ENCODE results near the gene RNF19B. TPM values are rescaled to one million over a fixed set of nuclear protein-coding genes. Genes with fewer than 3 reads are reported as not detected.
A peak's percentile ranks its signal among the peaks of the same experiment; 100 is the strongest.

The RNF19B gene
- total RNA-seq, 1 donor from 2014 or later: 29.7 TPM

GRCh38 chr1:32969566-32969965, 5.0 kb upstream of the RNF19B start:
- Histone ChIP-seq H3K27ac (ENCODE audit: low read depth, low read length) (no peak overlapping the region), H3K27me3 (ENCODE audit: insufficient read depth, low read length) (peaks cover 9% of the 10 kb centered on the region), H3K4me2 (ENCODE audit: low read length) (no peak overlapping the region), H3K4me3 (ENCODE audit: insufficient read depth, low read depth, low read length) (no peak overlapping the region), H3K9me3 (ENCODE audit: insufficient read depth, low read depth, low read length) (no peaks in the 10 kb centered on the region), H2AFZ (ENCODE audit: low read depth, low read length) (no peak overlapping the region), H3K9ac (ENCODE audit: low read length) (no peak overlapping the region), H3K36me3 (ENCODE audit: insufficient read depth, low read length) (no peaks in the 10 kb centered on the region), H3K79me2 (ENCODE audit: insufficient read depth, low read length) (no peaks in the 10 kb centered on the region), H3K4me1 (ENCODE audit: insufficient read depth, low read length) (peaks cover 17% of the 10 kb centered on the region), H4K20me1 (ENCODE audit: insufficient read depth, low read length) (no peaks in the 10 kb centered on the region)
- peaks cover 8% of the 10 kb centered on the region for H3K9me3 Mint-ChIP-seq (ENCODE audit: unreplicated experiment)
- H3K36me3 Mint-ChIP-seq (ENCODE audit: low read depth, unreplicated experiment): peaks cover 6% of the 10 kb centered on the region
- H3K4me3 Mint-ChIP-seq (ENCODE audit: unreplicated experiment): no peak overlapping the region
- no peak overlapping the region for H3K27ac Mint-ChIP-seq (ENCODE audit: unreplicated experiment)
- TF ChIP-seq, protein P1, sequence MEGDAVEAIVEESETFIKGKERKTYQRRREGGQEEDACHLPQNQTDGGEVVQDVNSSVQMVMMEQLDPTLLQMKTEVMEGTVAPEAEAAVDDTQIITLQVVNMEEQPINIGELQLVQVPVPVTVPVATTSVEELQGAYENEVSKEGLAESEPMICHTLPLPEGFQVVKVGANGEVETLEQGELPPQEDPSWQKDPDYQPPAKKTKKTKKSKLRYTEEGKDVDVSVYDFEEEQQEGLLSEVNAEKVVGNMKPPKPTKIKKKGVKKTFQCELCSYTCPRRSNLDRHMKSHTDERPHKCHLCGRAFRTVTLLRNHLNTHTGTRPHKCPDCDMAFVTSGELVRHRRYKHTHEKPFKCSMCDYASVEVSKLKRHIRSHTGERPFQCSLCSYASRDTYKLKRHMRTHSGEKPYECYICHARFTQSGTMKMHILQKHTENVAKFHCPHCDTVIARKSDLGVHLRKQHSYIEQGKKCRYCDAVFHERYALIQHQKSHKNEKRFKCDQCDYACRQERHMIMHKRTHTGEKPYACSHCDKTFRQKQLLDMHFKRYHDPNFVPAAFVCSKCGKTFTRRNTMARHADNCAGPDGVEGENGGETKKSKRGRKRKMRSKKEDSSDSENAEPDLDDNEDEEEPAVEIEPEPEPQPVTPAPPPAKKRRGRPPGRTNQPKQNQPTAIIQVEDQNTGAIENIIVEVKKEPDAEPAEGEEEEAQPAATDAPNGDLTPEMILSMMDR (IDR thresholded peaks at IDR 0.05; ENCODE audit: insufficient read depth, low read depth, low read length): no peak
- TF ChIP-seq EZH2 (IDR thresholded peaks at IDR 0.05; ENCODE audit: insufficient read depth, low read length): no peak
- peaks cover 28% of the 10 kb centered on the region for H3K27me3 Mint-ChIP-seq (ENCODE audit: low read depth, unreplicated experiment)
- peaks cover 10% of the 10 kb centered on the region for H3K4me1 Mint-ChIP-seq (ENCODE audit: low read depth, unreplicated experiment)
- peak; percentile 82 for DNase-seq (ENCODE audit: low read depth)
- no peak for FAIRE-seq

GRCh38 chr1:32967888-32968568, 3.4 kb upstream of the RNF19B start:
- no peak overlapping the region for H3K4me3 ChIP-seq (ENCODE audit: insufficient read depth, low read depth, low read length)
- TF ChIP-seq EZH2 (IDR thresholded peaks at IDR 0.05; ENCODE audit: insufficient read depth, low read length): no peak
- TF ChIP-seq, protein P1 (IDR thresholded peaks at IDR 0.05; ENCODE audit: insufficient read depth, low read depth, low read length): no peak
- H3K27me3 Mint-ChIP-seq (ENCODE audit: low read depth, unreplicated experiment): peaks cover 28% of the 10 kb centered on the region
- peak overlapping the region; percentile 43 for H3K27ac ChIP-seq (ENCODE audit: low read depth, low read length)
- peaks cover 18% of the 10 kb centered on the region for H3K4me1 ChIP-seq (ENCODE audit: insufficient read depth, low read length)
- H3K4me3 Mint-ChIP-seq (ENCODE audit: unreplicated experiment): no peak overlapping the region
- no peak overlapping the region for H3K9ac ChIP-seq (ENCODE audit: low read length)
- H4K20me1 ChIP-seq (ENCODE audit: insufficient read depth, low read length): peaks cover 7% of the 10 kb centered on the region
- H3K36me3 Mint-ChIP-seq (ENCODE audit: low read depth, unreplicated experiment): peaks cover 6% of the 10 kb centered on the region
- H3K79me2 ChIP-seq (ENCODE audit: insufficient read depth, low read length): peaks cover 10% of the 10 kb centered on the region
- peak overlapping the region; percentile 28 for H2AFZ ChIP-seq (ENCODE audit: low read depth, low read length)
- H3K4me2 ChIP-seq (ENCODE audit: low read length): peak overlapping the region; percentile 37
- DNase-seq (ENCODE audit: low read depth) (peak; percentile 68), FAIRE-seq (no peak)
- H3K27me3 ChIP-seq (ENCODE audit: insufficient read depth, low read length): peaks cover 9% of the 10 kb centered on the region
- H3K9me3 Mint-ChIP-seq (ENCODE audit: unreplicated experiment): peaks cover 8% of the 10 kb centered on the region
- peaks cover 10% of the 10 kb centered on the region for H3K4me1 Mint-ChIP-seq (ENCODE audit: low read depth, unreplicated experiment)
- no peaks in the 10 kb centered on the region for H3K9me3 ChIP-seq (ENCODE audit: insufficient read depth, low read depth, low read length)
- H3K27ac Mint-ChIP-seq (ENCODE audit: unreplicated experiment): no peak overlapping the region
- H3K36me3 ChIP-seq (ENCODE audit: insufficient read depth, low read length): no peaks in the 10 kb centered on the region

GRCh38 chr1:32966900-32967299, 2.3 kb upstream of the RNF19B start:
- Histone ChIP-seq H3K36me3 (ENCODE audit: insufficient read depth, low read length) (no peaks in the 10 kb centered on the region), H3K4me3 (ENCODE audit: insufficient read depth, low read depth, low read length) (no peak overlapping the region), H3K9ac (ENCODE audit: low read length) (no peak overlapping the region), H3K27ac (ENCODE audit: low read depth, low read length) (no peak overlapping the region), H3K4me1 (ENCODE audit: insufficient read depth, low read length) (peaks cover 23% of the 10 kb centered on the region), H2AFZ (ENCODE audit: low read depth, low read length) (no peak overlapping the region), H3K79me2 (ENCODE audit: insufficient read depth, low read length) (peaks cover 21% of the 10 kb centered on the region), H3K27me3 (ENCODE audit: insufficient read depth, low read length) (peaks cover 5% of the 10 kb centered on the region), H3K9me3 (ENCODE audit: insufficient read depth, low read depth, low read length) (no peaks in the 10 kb centered on the region), H3K4me2 (ENCODE audit: low read length) (no peak overlapping the region), H4K20me1 (ENCODE audit: insufficient read depth, low read length) (peaks cover 18% of the 10 kb centered on the region)
- Mint-ChIP-seq H3K27me3 (ENCODE audit: low read depth, unreplicated experiment) (peaks cover 22% of the 10 kb centered on the region), H3K4me1 (ENCODE audit: low read depth, unreplicated experiment) (peaks cover 19% of the 10 kb centered on the region), H3K36me3 (ENCODE audit: low read depth, unreplicated experiment) (peaks cover 6% of the 10 kb centered on the region), H3K27ac (ENCODE audit: unreplicated experiment) (no peak overlapping the region), H3K4me3 (ENCODE audit: unreplicated experiment) (no peak overlapping the region), H3K9me3 (ENCODE audit: unreplicated experiment) (peaks cover 6% of the 10 kb centered on the region)
- FAIRE-seq (no peak), DNase-seq (ENCODE audit: low read depth) (no peak)
- TF ChIP-seq, protein P1 (IDR thresholded peaks at IDR 0.05; ENCODE audit: insufficient read depth, low read depth, low read length): no peak
- no peak for TF ChIP-seq EZH2 (IDR thresholded peaks at IDR 0.05; ENCODE audit: insufficient read depth, low read length)
